HepG2 (cell line): ENCODE results near the gene OAS1. TPM values are rescaled to one million over a fixed set of nuclear protein-coding genes. Genes with fewer than 3 reads are reported as not detected.
A peak's percentile ranks its signal among the peaks of the same experiment; 100 is the strongest.

Experiments
- ATAC-seq: fragments of 200-7000 bp; cut with Tn5 transposase; 3 replicates; pipeline ENCODE4 v1.9.1; 2020; ENCODE audit warnings: mild to moderate bottlenecking, moderate library complexity
- BruUV-seq: library from RNA; stranded (reverse); fragments of 400-500 nt; replicated peaks from 2 replicates; lab custom pipeline; 2021; lab: Mats Ljungman, UMichigan
- CTCF ChIA-PET: fragments of 300-600 bp; formaldehyde crosslinking; extraction: SDS; loops from one replicate; lab custom pipeline; 2021; ENCODE audit warnings: low total read pairs, inconsistent platforms, low intra/inter-chr PET ratio; lab: Yijun Ruan, JAX
- POLR2A ChIA-PET: fragments of 350-600 bp; sonication (Branson Sonifier 250); formaldehyde crosslinking; loops from one replicate; lab custom pipeline; 2020; ENCODE audit warnings: antibody characterized with exemption, inconsistent platforms; lab: Yijun Ruan, JAX
- DNase-seq: peaks from one replicate; pipeline ENCODE4 v3.0.0-alpha.2; 2015; ENCODE audit warnings: low spot score
- FAIRE-seq: peaks from 3 replicates; lab custom pipeline; 2011; peaks lifted over from hg19 to GRCh38; lab: Jason Lieb, UNC
- H2AFZ ChIP-seq: one replicate; pipeline ENCODE4 v1.6.1; 2011; ENCODE audit warnings: low read length, inconsistent platforms
- H3K27ac ChIP-seq: fragments of 300-600 bp; 3 replicates; pipeline ENCODE4 v1.8.0; 2011; ENCODE audit warnings: mixed run types, mild to moderate bottlenecking, mixed read lengths, low read length, inconsistent platforms; ENCODE audit not compliant: insufficient read depth; ENCODE audit errors: extremely low read length
- H3K27me3 ChIP-seq, 2 experiments: fragments of 200-600 bp in 1 of 2; 2 replicates in 1 of 2; 3 replicates in 1 of 2; pipeline versions ENCODE4 v1.6.0 to v1.8.0; 2011; ENCODE audit warnings: low read length in 2 of 2, mild to moderate bottlenecking in 2 of 2, moderate library complexity in 2 of 2, inconsistent platforms in 1 of 2; ENCODE audit not compliant: insufficient read depth in 2 of 2, control insufficient read depth in 1 of 2
- H3K36me3 ChIP-seq, 2 experiments: fragments of 200-600 bp in 1 of 2; replicated peaks in 1 of 2; 2 replicates in 1 of 2; 3 replicates in 1 of 2; pipeline versions ENCODE4 v1.5.1 to v1.8.0; 2011; ENCODE audit warnings: low read length in 2 of 2, inconsistent platforms in 1 of 2; ENCODE audit not compliant: insufficient read depth in 2 of 2, control insufficient read depth in 1 of 2
- H3K4me1 ChIP-seq: 2 replicates; pipeline ENCODE4 v1.5.1; 2012; ENCODE audit warnings: low read length, inconsistent platforms; ENCODE audit not compliant: insufficient read depth
- H3K4me2 ChIP-seq: 2 replicates; pipeline ENCODE4 v1.6.0; 2011; ENCODE audit warnings: low read depth, low read length, inconsistent platforms
- H3K4me3 ChIP-seq, 3 experiments: fragments of 200-600 bp in 1 of 3; sonication (generic), shearing (Covaris generic) in 1 of 3; replicated peaks in 1 of 3; 2 replicates each; pipeline ENCODE4 v1.5.1; 2011 to 2016; ENCODE audit warnings: low read length in 3 of 3, inconsistent platforms in 2 of 3, low read depth in 2 of 3, mild to moderate bottlenecking in 2 of 3, control low read depth in 1 of 3, mixed read lengths in 1 of 3; ENCODE audit not compliant: insufficient read depth in 1 of 3
- H3K79me2 ChIP-seq: one replicate; pipeline ENCODE4 v1.6.1; 2011; ENCODE audit warnings: low read length, inconsistent platforms; ENCODE audit not compliant: insufficient read depth
- H3K9ac ChIP-seq: 2 replicates; pipeline ENCODE4 v1.6.0; 2011; ENCODE audit warnings: mild to moderate bottlenecking, low read depth, low read length, inconsistent platforms; ENCODE audit not compliant: insufficient read depth
- H3K9me3 ChIP-seq: 2 replicates; pipeline ENCODE4 v1.5.1; 2012; ENCODE audit warnings: mild to moderate bottlenecking, low read length
- H4K20me1 ChIP-seq: 2 replicates; pipeline ENCODE4 v1.6.0; 2011; ENCODE audit warnings: inconsistent platforms, mild to moderate bottlenecking, low read length, moderate library complexity; ENCODE audit not compliant: insufficient read depth
- CEBPG ChIP-seq: IDR thresholded peaks from 2 replicates; pipeline ENCODE4 v1.6.1; 2016
- CHD4 ChIP-seq: fragments of 200-600 bp; sonication (generic); IDR thresholded peaks from 2 replicates; pipeline ENCODE4 v1.7.0; 2017; ENCODE audit warnings: mild to moderate bottlenecking, low read length, borderline replicate concordance
- FOSL2 ChIP-seq: sonication (generic); formaldehyde crosslinking; IDR thresholded peaks from 2 replicates; pipeline ENCODE4 v1.4.0; 2020; ENCODE audit warnings: missing genetic modification reagents
- HNRNPL ChIP-seq: fragments of 200-400 bp; formaldehyde crosslinking; IDR thresholded peaks from 2 replicates; pipeline ENCODE4 v1.6.1; 2017; ENCODE audit warnings: mild to moderate bottlenecking, low read depth, low read length
- NR2F2 ChIP-seq: IDR thresholded peaks from 2 replicates; pipeline ENCODE4 v1.6.1; 2012; ENCODE audit warnings: low read depth, inconsistent platforms, borderline replicate concordance
- SRSF9 ChIP-seq: fragments of 200-400 bp; formaldehyde crosslinking; IDR thresholded peaks from 2 replicates; pipeline ENCODE4 v1.6.1; 2018; ENCODE audit warnings: borderline replicate concordance, mild to moderate bottlenecking, low read depth, low read length; ENCODE audit not compliant: insufficient read depth, poor library complexity, severe bottlenecking
- TBL1XR1 ChIP-seq: fragments of 150-350 bp; IDR thresholded peaks from 2 replicates; pipeline ENCODE4 v1.6.1; 2014; ENCODE audit warnings: borderline replicate concordance, low read length; ENCODE audit not compliant: partially characterized antibody
- TEAD3 ChIP-seq: optimal IDR thresholded peaks from 2 replicates; pipeline ENCODE3; 2016; ENCODE audit warnings: borderline replicate concordance
- WIZ ChIP-seq: sonication (generic); formaldehyde crosslinking; IDR thresholded peaks from 2 replicates; pipeline ENCODE4 v1.5.1; 2020; ENCODE audit warnings: mild to moderate bottlenecking, missing genetic modification reagents
- ZFY ChIP-seq: sonication (generic); formaldehyde crosslinking; IDR thresholded peaks from 2 replicates; pipeline ENCODE4 v1.4.0; 2020; ENCODE audit warnings: missing genetic modification reagents
- ZNF101 ChIP-seq: sonication (generic); formaldehyde crosslinking; IDR thresholded peaks from 2 replicates; pipeline ENCODE4 v1.4.0; 2020; ENCODE audit warnings: mild to moderate bottlenecking, low read depth, missing genetic modification reagents, borderline replicate concordance
- ZNF296 ChIP-seq: sonication (generic); formaldehyde crosslinking; conservative IDR thresholded peaks from 2 replicates; pipeline ENCODE4 v1.5.0; 2020; ENCODE audit warnings: mild to moderate bottlenecking, missing genetic modification reagents
- ZNF629 ChIP-seq: sonication (generic); formaldehyde crosslinking; conservative IDR thresholded peaks from 2 replicates; pipeline ENCODE4 v1.5.0; 2020; ENCODE audit warnings: missing genetic modification reagents
- WGBS: methylation state at CpG from one replicate; pipeline ENCODE4 v1.1.6; 2017; ENCODE audit warnings: low lambda C conversion rate; 5-methylcytosine and 5-hydroxymethylcytosine counted together
- in situ Hi-C: cut with HindIII; loops from 2 replicates; pipeline ENCODE4 v1.10.0; 2017; ENCODE audit warnings: low pct_unique_long_range_greater_than_20kb; ENCODE audit not compliant: extremely low pct_ligation_motif_present
- intact Hi-C: fragments of 100-400 bp; cut with micrococcal nuclease; formaldehyde crosslinking; loops from one replicate; pipeline ENCODE4 v1.10.0; 2022; ENCODE audit not compliant: unreplicated experiment
- polyA plus RNA-seq, 8 experiments: library from polyadenylated mRNA; depleted of rRNA in 3 of 8; stranded (reverse) in 7 of 8; unstranded in 1 of 8; fragments of >200 nt; fragmentation: Illumina TruSeq in 4 of 8; extraction: Trizol in 4 of 8; gene quantifications; 2 replicates each; pipeline versions ENCODE4 v1.2.1 to v1.2.3, GENCODE V29; 2011 to 2016; ENCODE audit warnings: low read depth in 4 of 8, missing spikeins in 1 of 8, mixed read lengths in 1 of 8; ENCODE audit not compliant: insufficient read depth in 1 of 8
- total RNA-seq, 5 experiments: library from RNA; depleted of rRNA; stranded (reverse); fragments of >200 nt; fragmentation: Illumina TruSeq; extraction: Trizol; gene quantifications; 2 replicates each; pipeline ENCODE4 v1.2.3, GENCODE V29; 2016; ENCODE audit warnings: low read depth in 1 of 5
- TF ChIP-seq, protein P1 (sequence below): sonication (generic); formaldehyde crosslinking; IDR thresholded peaks from 2 replicates; pipeline ENCODE4 v1.4.0; 2020; ENCODE audit warnings: missing genetic modification reagents, borderline replicate concordance
- TF ChIP-seq, protein P2 (sequence below): sonication (generic); formaldehyde crosslinking; IDR thresholded peaks from 2 replicates; pipeline ENCODE4 v1.5.0; 2020; ENCODE audit warnings: missing genetic modification reagents
- TF ChIP-seq, protein P3 (sequence below): sonication (generic); formaldehyde crosslinking; IDR thresholded peaks from 2 replicates; pipeline ENCODE4 v1.4.0; 2020; ENCODE audit warnings: missing genetic modification reagents, borderline replicate concordance

The OAS1 gene
- total and polyA plus RNA-seq, 2 of the 13 experiments (the other 11 are each of a cell fraction or from before 2014, with no cell fraction given), result 6.5 to 10.6 TPM

DNA sequence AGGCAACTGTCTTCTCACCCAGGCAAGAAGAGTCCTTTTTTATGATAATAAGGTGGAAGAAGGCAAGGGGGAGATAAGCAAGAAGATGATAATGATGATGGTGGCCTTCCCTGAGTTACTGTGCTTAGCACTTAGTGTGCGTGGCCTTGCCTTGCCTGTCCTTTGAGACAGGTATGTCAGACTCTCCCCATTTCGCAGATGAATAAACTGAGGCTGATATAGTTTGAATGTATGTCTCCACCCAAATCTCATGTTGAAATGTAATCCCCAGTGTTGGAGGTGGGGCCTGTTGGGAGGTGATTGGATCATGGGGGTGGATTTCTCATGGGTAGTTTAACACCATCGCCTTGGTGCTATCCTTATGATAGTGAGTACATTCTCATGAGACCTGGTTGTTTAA lies 23.0 kb downstream of the OAS1 start:
- ChIA-PET CTCF (no interaction called here), POLR2A (no interaction called here)
- Histone ChIP-seq H3K27ac (no peak overlapping the region), H2AFZ (no peak overlapping the region), H3K4me1 (peaks cover 32% of the 10 kb centered on the region), H4K20me1 (no peaks in the 10 kb centered on the region), H3K36me3 (no peaks in the 10 kb centered on the region), H3K9me3 (no peaks in the 10 kb centered on the region; the same call in 1 of the 2 replicates), H3K79me2 (no peaks in the 10 kb centered on the region), H3K4me2 (no peak overlapping the region), H3K4me3 (no peak overlapping the region), H3K27me3 (no peaks in the 10 kb centered on the region)
- no peak for FAIRE-seq
- no peak for DNase-seq
- intact Hi-C loops, result no loop called here
- WGBS, result 67% methylated on average over 3 of the region's 3 CpGs
- ATAC-seq, result no peak
- no TSS peak for BruUV-seq
- TF ChIP-seq, protein P1, sequence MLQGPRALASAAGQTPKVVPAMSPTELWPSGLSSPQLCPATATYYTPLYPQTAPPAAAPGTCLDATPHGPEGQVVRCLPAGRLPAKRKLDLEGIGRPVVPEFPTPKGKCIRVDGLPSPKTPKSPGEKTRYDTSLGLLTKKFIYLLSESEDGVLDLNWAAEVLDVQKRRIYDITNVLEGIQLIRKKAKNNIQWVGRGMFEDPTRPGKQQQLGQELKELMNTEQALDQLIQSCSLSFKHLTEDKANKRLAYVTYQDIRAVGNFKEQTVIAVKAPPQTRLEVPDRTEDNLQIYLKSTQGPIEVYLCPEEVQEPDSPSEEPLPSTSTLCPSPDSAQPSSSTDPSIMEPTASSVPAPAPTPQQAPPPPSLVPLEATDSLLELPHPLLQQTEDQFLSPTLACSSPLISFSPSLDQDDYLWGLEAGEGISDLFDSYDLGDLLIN, result no peak
- peak; percentile 59; the same call in 1 of the 2 replicates for TF ChIP-seq ZNF629 (CRISPR knock-in tag)
- TF ChIP-seq ZNF296 (CRISPR knock-in tag), result no peak
- TF ChIP-seq TEAD3, result no peak
- no peak for TF ChIP-seq SRSF9
- no peak for TF ChIP-seq ZFY
- no peak for TF ChIP-seq FOSL2
- TF ChIP-seq, all 625 proteins: peak for 1
- no peak overlapping the region for H3K9ac ChIP-seq
- in situ Hi-C loops, result no loop called here

DNA sequence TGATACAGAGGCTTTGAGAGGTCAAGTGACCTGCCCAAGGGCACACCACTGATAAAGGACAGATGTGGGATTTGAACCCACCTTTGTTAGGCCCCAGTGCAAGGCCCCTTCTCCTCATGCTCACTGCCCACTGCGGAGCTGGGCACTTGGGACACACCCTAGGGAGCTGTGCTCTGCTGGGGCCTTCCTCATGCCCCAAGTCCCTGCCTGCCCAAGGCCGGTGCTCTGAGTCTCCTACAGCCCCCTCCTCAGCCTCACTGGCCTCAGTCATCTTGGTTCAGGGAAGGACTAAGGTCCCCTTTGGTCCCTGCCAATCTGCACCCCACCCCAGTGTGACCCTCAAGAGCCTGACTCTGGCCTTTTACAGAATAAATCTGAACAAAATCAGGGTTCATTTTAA lies 23.6 kb downstream of the OAS1 start:
- Histone ChIP-seq H3K9me3 (no peaks in the 10 kb centered on the region; the same call in 1 of the 2 replicates), H3K27ac (no peak overlapping the region), H2AFZ (no peak overlapping the region), H4K20me1 (no peaks in the 10 kb centered on the region), H3K4me2 (no peak overlapping the region), H3K79me2 (no peaks in the 10 kb centered on the region), H3K27me3 (no peaks in the 10 kb centered on the region), H3K9ac (no peak overlapping the region), H3K4me1 (peaks cover 26% of the 10 kb centered on the region), H3K36me3 (no peaks in the 10 kb centered on the region), H3K4me3 (no peak overlapping the region)
- in situ Hi-C loops (no loop called here), intact Hi-C loops (no loop called here)
- 25% methylated on average over 1 of the region's 2 CpGs for WGBS
- ATAC-seq (no peak), DNase-seq (no peak), FAIRE-seq (no peak)
- CTCF ChIA-PET, result no interaction called here
- no TSS peak for BruUV-seq
- POLR2A ChIA-PET, result no interaction called here
- TF ChIP-seq CEBPG (no peak), WIZ (CRISPR knock-in tag) (no peak), CHD4 (no peak), TBL1XR1 (no peak), HNRNPL (no peak), NR2F2 (no peak), ZNF101 (CRISPR knock-in tag) (no peak)
- TF ChIP-seq, protein P2, sequence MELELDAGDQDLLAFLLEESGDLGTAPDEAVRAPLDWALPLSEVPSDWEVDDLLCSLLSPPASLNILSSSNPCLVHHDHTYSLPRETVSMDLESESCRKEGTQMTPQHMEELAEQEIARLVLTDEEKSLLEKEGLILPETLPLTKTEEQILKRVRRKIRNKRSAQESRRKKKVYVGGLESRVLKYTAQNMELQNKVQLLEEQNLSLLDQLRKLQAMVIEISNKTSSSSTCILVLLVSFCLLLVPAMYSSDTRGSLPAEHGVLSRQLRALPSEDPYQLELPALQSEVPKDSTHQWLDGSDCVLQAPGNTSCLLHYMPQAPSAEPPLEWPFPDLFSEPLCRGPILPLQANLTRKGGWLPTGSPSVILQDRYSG (CRISPR knock-in tag), result no peak
- TF ChIP-seq, protein P3, sequence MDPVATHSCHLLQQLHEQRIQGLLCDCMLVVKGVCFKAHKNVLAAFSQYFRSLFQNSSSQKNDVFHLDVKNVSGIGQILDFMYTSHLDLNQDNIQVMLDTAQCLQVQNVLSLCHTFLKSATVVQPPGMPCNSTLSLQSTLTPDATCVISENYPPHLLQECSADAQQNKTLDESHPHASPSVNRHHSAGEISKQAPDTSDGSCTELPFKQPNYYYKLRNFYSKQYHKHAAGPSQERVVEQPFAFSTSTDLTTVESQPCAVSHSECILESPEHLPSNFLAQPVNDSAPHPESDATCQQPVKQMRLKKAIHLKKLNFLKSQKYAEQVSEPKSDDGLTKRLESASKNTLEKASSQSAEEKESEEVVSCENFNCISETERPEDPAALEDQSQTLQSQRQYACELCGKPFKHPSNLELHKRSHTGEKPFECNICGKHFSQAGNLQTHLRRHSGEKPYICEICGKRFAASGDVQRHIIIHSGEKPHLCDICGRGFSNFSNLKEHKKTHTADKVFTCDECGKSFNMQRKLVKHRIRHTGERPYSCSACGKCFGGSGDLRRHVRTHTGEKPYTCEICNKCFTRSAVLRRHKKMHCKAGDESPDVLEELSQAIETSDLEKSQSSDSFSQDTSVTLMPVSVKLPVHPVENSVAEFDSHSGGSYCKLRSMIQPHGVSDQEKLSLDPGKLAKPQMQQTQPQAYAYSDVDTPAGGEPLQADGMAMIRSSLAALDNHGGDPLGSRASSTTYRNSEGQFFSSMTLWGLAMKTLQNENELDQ (CRISPR knock-in tag), result no peak
